Left colon (tissue), 2 donors: ENCODE measurements around the gene GPM6B. TPM values are rescaled to one million over a fixed set of nuclear protein-coding genes. Genes with fewer than 3 reads are reported as not detected.
A peak's percentile ranks its signal among the peaks of the same experiment; 100 is the strongest.

Experiments
- ATAC-seq: fragments of 200-7000 bp; cut with Tn5 transposase; one replicate; pipeline ENCODE4 v1.9.1; 2020; ENCODE audit warnings: mild to moderate bottlenecking, moderate library complexity
- DNase-seq, 2 donors: peaks; one replicate each; pipeline ENCODE4 v3.0.0-alpha.2; 2020
- intact Hi-C, 2 donors: fragments of 100-400 bp; cut with DNase I in 1 of 2; cut with micrococcal nuclease in 1 of 2; formaldehyde crosslinking; loops; one replicate each; pipeline versions ENCODE4 v1.11.2 to v1.14.0; 2022; cut with DNase I, micrococcal nuclease
- total RNA-seq, 2 donors: library from RNA; stranded (reverse); fragmentation: NEBNext Ultra II Directional; extraction: Animal tissue kit (Norgen Biotek cat#: 25700); gene quantifications; one replicate each; pipeline ENCODE4 v1.2.1, GENCODE V29; 2021
- donor health status: DM: no; HTN: no; CAD: no.
- donor health status: DM: yes; HTN: yes; CAD: no.

Gene GPM6B
- total RNA-seq, 2 donors from 2014 or later = 1.9 to 9.3 TPM

DNA sequence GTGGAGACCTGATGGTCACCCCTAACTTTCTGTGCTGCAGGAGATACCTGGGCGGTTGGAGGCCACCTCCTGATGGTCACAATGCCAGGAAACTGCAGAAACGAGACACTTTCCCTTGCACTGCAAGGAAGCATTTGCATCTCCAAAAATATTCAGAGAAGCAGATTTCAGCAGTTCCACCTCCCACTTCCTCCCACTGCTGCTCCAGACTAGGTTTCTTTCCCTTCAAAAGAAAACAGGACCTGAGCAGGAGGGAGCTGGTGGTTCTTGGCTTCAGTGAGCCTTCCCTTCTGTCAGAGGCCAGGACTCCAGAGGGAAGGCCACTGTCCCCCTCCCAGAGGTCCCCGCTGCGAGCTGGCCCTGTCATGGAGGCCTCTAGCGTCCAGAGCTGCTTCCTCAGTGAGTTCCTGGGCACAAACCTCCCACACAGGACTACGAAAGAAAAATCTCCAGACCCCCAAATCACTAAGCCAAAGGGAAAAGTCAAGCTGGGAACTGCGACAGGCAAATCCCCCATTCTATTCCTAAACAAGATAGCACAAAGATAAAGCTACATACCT is 35.9 kb downstream of the GPM6B start:
- ATAC-seq = no peak
- intact Hi-C loops = no loop called here
- DNase-seq = no peak

DNA sequence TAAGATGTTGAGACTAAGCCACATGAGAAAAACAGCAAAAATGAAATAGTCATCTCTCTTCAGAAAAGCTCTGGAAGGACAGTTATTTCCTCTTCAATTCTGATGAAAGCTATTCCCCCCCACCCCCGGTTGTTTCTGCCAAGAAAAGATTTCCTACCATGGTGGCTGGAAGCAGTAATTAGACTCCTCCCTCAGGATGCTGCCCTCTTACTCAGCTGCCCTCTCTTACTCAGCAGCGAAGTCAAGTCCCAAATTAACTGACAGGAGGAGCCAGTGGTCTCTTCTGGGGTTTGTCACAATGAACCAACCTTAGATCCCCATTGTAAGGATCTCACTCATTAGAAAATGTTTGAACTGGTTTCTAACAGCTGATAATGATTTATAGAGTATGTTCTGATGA is 38.0 kb downstream of the GPM6B start:
- no peak for ATAC-seq
- no peak for DNase-seq
- intact Hi-C loops = no loop called here

DNA sequence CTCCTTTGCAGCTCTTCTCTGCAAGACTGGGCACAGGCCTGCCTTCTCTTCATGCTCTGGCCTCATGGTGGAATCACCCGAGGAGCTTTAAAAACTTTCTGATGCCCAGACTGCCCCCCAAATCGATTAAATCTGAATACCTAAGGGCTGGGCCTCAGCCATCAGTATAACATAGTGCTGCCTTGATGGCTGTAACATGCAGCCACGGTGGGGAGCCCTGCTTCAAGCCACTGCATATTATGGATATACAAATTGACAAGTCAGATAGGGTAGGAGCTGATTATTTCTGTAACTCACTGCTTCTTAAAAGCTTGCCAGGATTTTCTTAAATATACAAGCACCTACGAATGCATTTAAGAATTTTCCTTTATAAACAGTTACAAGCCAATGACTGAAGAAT is 40.5 kb downstream of the GPM6B start:
- no peak for DNase-seq
- intact Hi-C loops = no loop called here
- ATAC-seq = no peak

DNA sequence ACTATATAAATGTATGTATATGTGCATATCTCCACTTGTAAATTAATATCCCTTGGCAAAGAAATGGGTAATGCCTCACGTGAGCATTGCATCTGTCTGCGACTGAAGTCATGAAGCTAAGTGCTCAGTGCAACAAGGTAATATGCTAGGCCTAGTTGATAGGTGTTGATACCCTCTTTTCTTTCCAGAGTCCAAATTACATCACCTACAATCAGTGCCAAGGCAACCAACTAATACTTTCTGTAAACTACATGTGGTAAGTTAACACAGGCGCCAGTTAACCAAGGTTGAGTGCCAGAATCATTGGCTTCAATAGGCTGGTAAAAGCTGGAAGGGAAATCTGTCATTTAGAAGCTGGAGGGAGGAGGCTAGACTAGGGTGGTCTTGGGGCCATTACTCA is 41.1 kb downstream of the GPM6B start:
- ATAC-seq (no peak), DNase-seq (no peak)
- intact Hi-C loops = no loop called here

DNA sequence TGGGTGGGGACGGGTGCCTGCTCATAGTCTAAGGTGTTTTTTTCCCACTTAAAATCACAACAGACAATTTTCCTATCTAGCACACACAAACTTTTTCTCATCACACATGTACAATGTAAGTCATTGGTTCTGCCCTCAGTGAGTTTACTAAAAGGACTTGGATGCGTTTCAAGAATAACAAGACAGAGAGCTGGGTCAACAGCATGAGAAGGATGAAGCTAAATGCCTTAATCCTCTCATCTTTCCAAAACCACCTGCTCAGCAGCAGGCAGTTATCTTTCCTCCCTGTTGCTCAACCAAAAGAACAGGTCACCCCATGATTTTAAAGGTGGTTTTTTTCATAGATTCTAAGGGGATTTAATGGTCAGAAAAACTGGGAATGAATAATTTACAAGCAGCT is 42.2 kb downstream of the GPM6B start:
- DNase-seq (no peak), ATAC-seq (no peak)
- intact Hi-C loops = no loop called here

DNA sequence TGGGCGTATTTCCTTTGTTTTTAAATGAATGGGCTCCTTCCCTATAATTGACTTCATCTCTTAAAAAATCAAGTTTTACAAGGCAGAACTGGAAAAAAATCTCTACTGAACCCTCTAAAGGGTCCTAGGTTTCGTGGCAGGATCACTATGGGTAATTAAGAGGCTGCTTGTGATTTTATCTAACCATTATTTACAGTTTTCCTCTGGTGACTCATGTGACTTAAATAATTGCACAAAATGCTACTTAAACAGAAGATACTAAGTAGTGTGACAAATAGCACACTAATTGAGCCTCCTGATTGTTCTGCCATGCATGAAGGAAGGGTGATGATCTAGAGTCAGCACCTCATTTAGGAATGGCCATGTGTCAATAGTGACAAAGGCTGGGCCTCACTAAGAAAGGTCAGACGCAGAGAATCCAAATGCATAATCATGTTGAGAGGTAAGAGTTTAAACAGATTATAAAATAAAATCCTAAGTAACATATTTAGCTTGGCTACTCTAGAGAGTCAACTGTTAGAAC is 46.8 kb downstream of the GPM6B start:
- DNase-seq (no peak), ATAC-seq (no peak)
- intact Hi-C loops = no loop called here

DNA sequence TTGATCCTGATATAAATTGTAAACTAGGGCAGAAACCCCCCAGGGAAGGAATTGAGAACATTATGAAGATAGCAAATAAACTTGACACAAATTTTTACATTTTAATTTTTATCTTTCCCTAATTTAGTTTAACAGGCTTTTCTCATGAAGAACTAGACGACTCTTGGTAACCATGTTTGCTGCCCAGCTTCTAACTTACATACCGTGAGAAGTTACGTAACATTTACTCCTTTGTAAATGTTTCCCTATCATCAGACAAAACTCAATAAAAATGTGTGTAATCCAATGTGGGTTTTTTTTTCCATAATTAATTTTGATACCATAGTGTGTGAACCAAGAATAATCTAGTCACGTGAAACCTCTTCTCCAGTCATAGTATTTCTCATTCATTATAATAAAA is 48.0 kb downstream of the GPM6B start:
- intact Hi-C loops = no loop called here
- no peak for ATAC-seq
- DNase-seq = no peak

DNA sequence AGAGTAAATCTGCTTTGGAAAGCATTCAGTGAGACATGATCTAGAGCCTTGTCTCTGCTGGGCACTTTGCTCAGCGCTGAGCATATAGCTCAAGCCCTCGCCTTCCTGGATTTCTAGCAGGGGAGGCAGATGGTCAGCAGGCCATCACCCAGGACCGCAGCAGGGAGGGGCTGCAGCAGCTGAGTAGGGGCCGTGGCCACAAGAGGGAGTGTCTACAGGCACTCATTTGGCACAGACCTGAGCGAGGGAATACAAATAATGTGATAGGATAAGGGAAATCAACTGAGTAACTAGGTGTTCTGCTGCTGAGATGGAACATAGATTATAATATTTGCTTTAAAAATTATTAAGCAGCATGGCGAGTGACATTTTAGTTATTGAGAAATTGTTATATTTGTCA is 52.1 kb downstream of the GPM6B start:
- DNase-seq (no peak), ATAC-seq (peak; percentile 47)
- intact Hi-C loops = no loop called here

DNA sequence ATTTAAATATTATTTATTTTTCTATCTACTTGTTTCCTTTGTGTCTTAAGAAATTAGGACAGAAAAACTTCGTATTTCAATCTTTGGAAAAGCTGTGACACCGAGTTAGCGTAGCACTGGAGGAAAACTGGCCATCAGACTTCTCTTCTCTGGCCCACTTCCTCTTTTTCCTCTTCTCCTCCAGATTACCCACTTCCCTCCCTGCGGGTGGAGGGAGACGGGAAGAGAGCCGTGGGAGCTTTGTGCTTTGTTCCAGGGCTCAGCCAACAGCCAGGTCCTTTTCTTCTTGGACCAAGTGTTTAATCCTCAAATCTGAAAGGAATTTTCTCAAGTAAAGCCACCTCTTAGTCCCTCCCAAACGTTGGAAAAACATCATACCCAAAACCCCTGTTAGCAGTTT is 52.6 kb downstream of the GPM6B start:
- ATAC-seq = no peak
- DNase-seq = no peak
- intact Hi-C loops = no loop called here

DNA sequence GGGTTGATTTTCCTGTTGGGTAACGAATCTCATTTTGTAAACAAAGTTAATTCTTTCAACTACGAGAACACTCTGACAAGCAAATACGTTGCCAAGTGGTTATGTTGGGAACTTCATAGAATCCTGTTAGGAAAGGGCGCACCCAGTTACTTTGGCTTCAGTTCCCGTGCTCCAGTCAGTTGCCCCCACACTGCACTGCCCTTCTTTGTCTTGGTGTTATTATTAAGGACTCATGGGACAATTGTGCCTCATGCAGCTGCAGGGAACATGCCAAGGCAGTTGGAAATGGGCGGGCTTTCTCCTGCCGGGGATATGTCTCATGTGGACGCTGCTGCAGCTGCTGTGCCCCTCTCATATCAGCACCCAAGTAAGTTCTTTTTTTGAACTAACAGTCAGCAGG is 53.4 kb downstream of the GPM6B start:
- ATAC-seq (no peak), DNase-seq (no peak)
- intact Hi-C loops = no loop called here

DNA sequence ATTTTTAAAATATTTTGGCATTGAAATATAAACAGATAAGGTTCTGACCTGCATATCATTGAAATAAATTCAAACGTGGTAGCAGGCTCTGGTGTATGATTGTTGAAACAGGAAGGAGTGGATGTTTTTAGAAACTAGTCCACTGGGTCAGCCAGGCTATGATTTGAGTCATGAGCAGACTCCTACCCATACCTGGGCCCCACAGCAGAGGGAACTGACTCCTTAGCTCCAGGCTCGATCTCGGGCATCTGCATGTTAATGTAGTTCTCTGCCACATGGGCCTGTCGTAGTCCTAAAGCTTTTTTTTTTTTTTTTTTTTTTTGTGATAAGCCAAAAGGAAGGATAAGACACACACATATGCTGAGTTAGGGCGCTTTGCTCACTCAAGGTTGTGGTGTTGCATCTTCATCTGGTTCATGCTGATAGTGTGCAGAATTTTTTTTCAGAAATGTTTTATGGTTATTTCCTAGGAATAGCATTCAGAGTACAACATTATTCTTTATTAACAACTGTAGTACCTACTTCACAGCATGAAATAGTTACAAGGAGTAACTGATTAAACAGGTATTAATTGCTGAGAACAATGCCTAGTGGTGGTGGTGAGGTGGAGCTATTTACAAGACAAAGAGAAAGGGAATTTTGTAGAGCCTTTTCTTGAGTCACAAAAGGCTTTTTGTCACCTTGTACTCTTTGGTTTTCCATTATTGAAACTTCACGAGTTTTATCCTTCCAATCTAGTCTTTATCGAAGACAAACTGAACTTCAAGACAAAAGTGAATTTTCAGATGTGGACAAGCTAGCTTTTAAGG is 55.1 kb downstream of the GPM6B start:
- DNase-seq (no peak), ATAC-seq (no peak)
- intact Hi-C loops = no loop called here

DNA sequence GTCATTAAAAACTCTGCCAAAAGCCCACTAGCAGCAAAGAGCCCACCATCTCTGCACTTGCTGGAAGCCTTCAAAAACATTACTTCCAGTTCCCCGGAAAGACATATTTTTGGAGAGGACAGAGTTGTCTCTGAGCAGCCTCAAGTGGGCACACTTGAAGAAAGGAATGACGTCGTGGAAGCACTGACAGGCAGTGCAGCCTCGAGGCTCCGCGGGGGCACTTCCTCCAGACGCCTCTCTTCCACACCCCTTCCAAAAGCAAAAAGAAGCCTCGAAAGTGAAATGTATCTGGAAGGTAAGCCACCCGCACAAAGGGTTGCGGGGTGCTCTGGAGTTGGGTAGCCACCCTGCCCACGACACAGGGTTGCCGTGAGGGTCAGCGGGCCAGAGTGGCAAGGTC is 56.5 kb downstream of the GPM6B start:
- intact Hi-C loops = no loop called here
- ATAC-seq (no peak), DNase-seq (no peak)

DNA sequence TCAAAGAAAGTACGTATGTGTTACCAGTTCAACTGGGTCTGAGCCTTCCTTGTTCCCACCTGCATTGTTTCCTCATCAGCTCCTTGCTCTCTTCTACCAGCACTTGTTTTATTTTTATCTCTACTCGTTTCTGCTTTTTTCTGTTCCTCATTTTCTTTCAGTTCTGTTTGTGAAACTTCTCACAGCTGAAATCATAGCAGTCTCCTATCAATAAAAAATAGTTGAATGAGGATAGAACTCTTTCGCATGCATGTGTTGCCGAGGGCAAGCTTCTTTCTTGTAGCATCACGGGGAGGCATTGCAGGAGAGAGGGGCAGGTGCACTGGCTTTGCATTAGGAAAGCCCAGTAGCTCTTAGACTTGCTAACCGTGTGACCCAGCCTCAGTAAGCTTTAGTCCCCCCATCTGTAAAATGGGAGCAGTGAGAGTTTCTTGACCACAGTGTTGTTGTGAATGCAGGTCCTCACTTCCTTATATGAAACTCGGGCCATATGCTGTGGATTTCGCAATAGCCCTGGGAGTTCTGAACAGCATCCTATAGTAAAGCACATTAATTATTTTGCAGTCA is 57.7 kb downstream of the GPM6B start:
- ATAC-seq = no peak
- DNase-seq = no peak
- intact Hi-C loops = loop anchor here in 1 of 2 donors (10.0 kb wide), 1 partner anchor 254 kb away; no protein-coding TSS in a partner anchor

DNA sequence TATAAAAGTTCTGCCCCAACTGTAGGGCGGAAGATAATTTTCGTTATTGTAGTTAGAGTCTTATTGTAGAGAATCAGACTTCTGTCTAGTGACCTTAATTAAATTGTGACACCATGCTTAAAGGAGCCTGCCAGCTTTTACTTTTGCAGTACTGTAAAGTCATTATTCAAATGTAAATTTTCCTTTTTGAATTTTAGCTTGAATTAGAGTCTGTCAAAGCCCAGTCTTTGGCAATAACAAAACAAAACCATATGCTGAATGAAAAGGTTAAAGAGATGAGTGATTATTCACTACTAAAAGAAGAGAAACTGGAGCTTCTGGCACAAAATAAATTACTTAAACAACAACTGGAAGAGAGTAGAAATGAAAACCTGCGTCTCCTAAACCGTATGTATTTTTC is 60.5 kb downstream of the GPM6B start:
- no peak for DNase-seq
- no peak for ATAC-seq
- intact Hi-C loops = loop anchor here in 1 of 2 donors (10.0 kb wide), 1 partner anchor 252 kb away; no protein-coding TSS in a partner anchor

DNA sequence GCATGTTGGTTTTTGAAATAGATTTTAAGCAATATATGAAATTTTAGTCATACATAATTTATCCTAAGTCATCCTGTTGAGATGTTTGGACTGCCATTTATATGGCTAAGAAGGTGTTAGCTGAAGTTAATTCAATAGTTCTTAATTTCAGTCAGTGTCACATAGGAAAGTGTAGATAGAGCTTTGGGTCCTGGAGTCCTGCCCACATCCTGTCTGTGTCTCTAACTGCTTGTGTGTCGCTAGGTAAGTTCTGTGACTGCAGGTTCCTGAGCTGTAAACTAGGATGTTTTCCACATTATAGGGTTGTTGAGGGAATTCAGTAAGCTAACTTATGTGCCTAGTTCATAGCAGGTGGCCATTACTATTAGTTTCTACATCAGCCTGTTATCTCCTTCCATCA is 61.6 kb downstream of the GPM6B start:
- DNase-seq = no peak

DNA sequence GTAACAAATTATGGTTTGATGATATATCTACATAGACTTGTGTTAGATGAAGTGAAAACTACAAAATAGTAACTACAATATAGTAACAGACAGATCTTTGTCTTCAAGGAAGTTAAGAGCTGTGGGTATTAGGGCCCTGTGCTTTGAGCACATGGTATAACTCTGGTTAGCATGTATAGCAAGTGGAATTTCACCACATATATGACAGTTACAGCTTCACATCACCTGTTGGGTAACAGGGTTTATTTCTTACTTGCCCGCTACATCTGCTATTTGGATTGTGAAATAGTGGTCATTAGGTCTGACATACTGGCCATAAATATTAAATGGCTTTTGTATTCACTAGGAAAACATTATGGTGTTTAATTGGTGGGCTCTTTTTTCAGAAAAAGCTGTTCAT is 62.1 kb downstream of the GPM6B start:
- intact Hi-C loops = loop anchor here in 1 of 2 donors (10.0 kb wide), 1 partner anchor 250 kb away; no protein-coding TSS in a partner anchor
- no peak for DNase-seq

More for the DNA sequence above, 61.6 kb downstream of the GPM6B start:
- no peak for ATAC-seq
- intact Hi-C loops = loop anchor here in 1 of 2 donors (10.0 kb wide), 1 partner anchor 250 kb away; no protein-coding TSS in a partner anchor

DNA sequence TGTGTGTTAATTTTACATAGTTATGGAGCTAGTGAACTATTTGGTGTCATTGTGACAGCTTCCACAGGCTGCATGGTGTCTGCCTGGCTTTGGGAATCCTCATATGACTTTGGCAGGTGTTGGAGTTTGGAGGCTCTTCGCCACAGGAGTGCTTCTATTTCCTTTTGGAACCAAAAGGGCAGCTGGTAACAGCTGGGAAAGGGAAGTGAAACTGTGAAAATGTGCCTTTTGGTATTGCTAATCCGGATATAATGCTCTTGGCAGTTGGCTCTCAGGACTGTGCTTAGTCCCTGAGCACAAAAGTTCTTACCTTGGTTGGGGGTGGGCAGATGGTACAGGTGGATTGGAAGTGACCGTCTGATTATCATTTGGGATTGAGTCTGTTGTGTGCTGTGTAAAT is 64.2 kb downstream of the GPM6B start:
- intact Hi-C loops = loop anchor here in 1 of 2 donors (10.0 kb wide), 1 partner anchor 248 kb away; no protein-coding TSS in a partner anchor

More for the DNA sequence above, 62.1 kb downstream of the GPM6B start:
- no peak for ATAC-seq

DNA sequence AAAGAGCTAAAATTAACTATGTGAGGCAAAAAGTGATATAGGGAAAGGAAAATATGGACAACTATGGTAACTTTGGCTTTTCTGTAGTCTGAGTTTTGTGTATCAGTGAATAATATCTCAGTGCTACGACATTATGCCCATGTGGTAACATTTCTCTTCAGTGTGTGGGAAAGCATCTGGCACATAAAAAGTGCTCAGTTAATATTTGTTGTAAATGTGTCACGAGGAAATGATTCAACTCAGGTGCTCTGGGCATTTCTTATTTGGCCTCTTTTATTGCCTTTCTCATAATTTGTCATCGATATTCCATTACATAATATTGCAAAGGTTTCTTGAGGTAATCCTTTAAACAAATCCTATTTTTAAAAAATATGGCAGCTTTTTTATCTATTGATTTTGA is 64.8 kb downstream of the GPM6B start:
- no peak for ATAC-seq
- no peak for DNase-seq
- intact Hi-C loops = loop anchor here in 1 of 2 donors (10.0 kb wide), 1 partner anchor 247 kb away; no protein-coding TSS in a partner anchor

More for the DNA sequence above, 64.2 kb downstream of the GPM6B start:
- peak; percentile 26 for ATAC-seq
- DNase-seq = no peak

DNA sequence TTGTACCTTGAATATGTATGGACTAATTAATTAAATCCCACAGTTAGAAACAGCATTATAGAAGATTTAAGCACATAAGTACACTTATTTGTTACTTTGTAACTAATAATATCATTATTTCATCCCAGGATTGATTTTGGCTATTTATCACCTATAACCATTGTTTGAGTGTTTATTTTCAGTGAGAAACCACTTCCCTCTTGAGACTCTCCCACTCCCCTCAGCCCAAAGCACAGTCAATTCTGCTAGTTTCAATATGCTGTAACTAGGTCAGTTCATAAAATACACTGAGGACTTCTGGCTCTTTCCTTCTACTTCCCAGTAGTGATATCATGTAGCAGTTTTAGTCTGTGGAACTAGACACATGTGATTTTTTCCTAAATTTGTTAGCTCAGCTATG is 66.1 kb downstream of the GPM6B start:
- intact Hi-C loops = loop anchor here in 1 of 2 donors (10.0 kb wide), 1 partner anchor 246 kb away; no protein-coding TSS in a partner anchor
- ATAC-seq (no peak), DNase-seq (no peak)

DNA sequence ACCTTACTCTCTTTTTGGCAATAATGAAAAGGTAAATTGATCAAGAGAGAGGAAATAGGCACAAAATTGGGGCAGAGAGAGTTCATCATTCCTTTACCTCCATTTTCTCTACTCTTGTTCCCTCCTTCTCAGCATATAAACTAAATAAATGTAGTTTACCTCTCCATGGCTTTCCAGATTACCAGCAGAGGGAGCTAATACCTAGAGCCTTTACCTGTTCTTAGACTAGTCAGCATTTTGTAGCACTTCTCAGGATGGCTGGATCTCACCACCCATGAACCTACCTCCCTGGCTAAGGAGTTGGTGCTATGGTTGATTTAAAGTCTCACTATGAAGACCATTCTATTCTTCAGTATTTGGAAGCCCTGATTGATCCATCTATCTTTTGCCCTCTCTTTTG is 66.7 kb downstream of the GPM6B start:
- peak; percentile 57 for ATAC-seq
- DNase-seq = no peak
- intact Hi-C loops = loop anchor here in 1 of 2 donors (10.0 kb wide), 1 partner anchor 245 kb away; no protein-coding TSS in a partner anchor
